Keratinocyte (primary cell): Measurements from ENCODE around the gene ESRRB. TPM values are rescaled to one million over a fixed set of nuclear protein-coding genes. Genes with fewer than 3 reads are reported as not detected.
"Not testable (repeated sequence)": the region's sequence is repeated elsewhere in the genome, so short reads cannot be mapped to it uniquely, and the experiment has no call there.

Experiments
- DNase-seq: peaks from one replicate; pipeline ENCODE4 v3.0.0-alpha.2; 2011; ENCODE audit warnings: low read depth, missing footprints, low spot score
- FAIRE-seq: peaks from 2 replicates; lab custom pipeline; 2011; peaks lifted over from hg19 to GRCh38; lab: Jason Lieb, UNC
- H2AFZ ChIP-seq: 2 replicates; pipeline ENCODE4 v1.6.0; 2012; ENCODE audit warnings: low read length, control low read depth, inconsistent platforms; ENCODE audit not compliant: control insufficient read depth
- H3K27ac ChIP-seq: 2 replicates; pipeline ENCODE4 v1.5.1; 2011; ENCODE audit warnings: low read length; ENCODE audit not compliant: control insufficient read depth, insufficient read depth
- H3K27me3 ChIP-seq: 3 replicates; pipeline ENCODE4 v1.6.0; 2011; ENCODE audit warnings: low read length; ENCODE audit not compliant: control insufficient read depth, insufficient read depth; ENCODE audit errors: extremely low read depth
- H3K36me3 ChIP-seq, 2 experiments: 2 replicates in 1 of 2; 3 replicates in 1 of 2; pipeline ENCODE4 v1.5.1; 2011; ENCODE audit warnings: low read length in 2 of 2, mild to moderate bottlenecking in 1 of 2; ENCODE audit not compliant: control insufficient read depth in 2 of 2, insufficient read depth in 2 of 2; ENCODE audit errors: extremely low read depth in 1 of 2
- H3K4me1 ChIP-seq: 3 replicates; pipeline ENCODE4 v1.5.1; 2011; ENCODE audit warnings: low read length; ENCODE audit not compliant: control insufficient read depth, insufficient read depth; ENCODE audit errors: extremely low read depth
- H3K4me2 ChIP-seq: 3 replicates; pipeline ENCODE4 v1.6.0; 2011; ENCODE audit warnings: low read depth, low read length; ENCODE audit not compliant: control insufficient read depth, insufficient read depth; ENCODE audit errors: extremely low read depth
- H3K4me3 ChIP-seq, 3 experiments: fragments of 200-600 bp in 1 of 3; sonication (generic) in 1 of 3; 2 replicates in 2 of 3; 3 replicates in 1 of 3; pipeline ENCODE4 v1.5.1; 2011 to 2016; ENCODE audit warnings: low read length in 3 of 3, mild to moderate bottlenecking in 3 of 3, control low read depth in 2 of 3, inconsistent platforms in 1 of 3, low read depth in 1 of 3, mixed read lengths in 1 of 3, mixed run types in 1 of 3, moderate library complexity in 1 of 3; ENCODE audit not compliant: control insufficient read depth in 2 of 3, insufficient read depth in 2 of 3; ENCODE audit errors: extremely low read depth in 1 of 3
- H3K79me2 ChIP-seq: 2 replicates; pipeline ENCODE4 v1.6.0; 2012; ENCODE audit warnings: low read length; ENCODE audit not compliant: control insufficient read depth, insufficient read depth
- H3K9ac ChIP-seq: 3 replicates; pipeline ENCODE4 v1.6.0; 2011; ENCODE audit warnings: low read length; ENCODE audit not compliant: control insufficient read depth, insufficient read depth; ENCODE audit errors: extremely low read depth
- H3K9me1 ChIP-seq: 3 replicates; pipeline ENCODE4 v1.6.0; 2011; ENCODE audit warnings: low read length; ENCODE audit not compliant: control insufficient read depth, insufficient read depth; ENCODE audit errors: extremely low read depth
- H3K9me3 ChIP-seq: 2 replicates; pipeline ENCODE4 v1.5.1; 2012; ENCODE audit warnings: low read depth, low read length; ENCODE audit not compliant: control insufficient read depth
- H4K20me1 ChIP-seq: 3 replicates; pipeline ENCODE4 v1.6.0; 2011; ENCODE audit warnings: low read length; ENCODE audit not compliant: control insufficient read depth, insufficient read depth; ENCODE audit errors: extremely low read depth
- CTCF ChIP-seq, 3 experiments: IDR thresholded peaks in 1 of 3; conservative IDR thresholded peaks in 1 of 3; optimal IDR thresholded peaks in 1 of 3; 2 replicates in 2 of 3; 3 replicates in 1 of 3; pipeline versions ENCODE3 to v1.5.1; 2011; ENCODE audit warnings: low read length in 3 of 3, mild to moderate bottlenecking in 3 of 3, moderate library complexity in 2 of 3, control low read depth in 1 of 3, inconsistent platforms in 1 of 3; ENCODE audit not compliant: insufficient read depth in 2 of 3; ENCODE audit errors: extremely low read depth in 1 of 3
- EZH2 ChIP-seq: IDR thresholded peaks from one replicate; pipeline ENCODE4 v1.6.1; 2012; ENCODE audit warnings: inconsistent platforms, mild to moderate bottlenecking, low read length, moderate library complexity
- dilution Hi-C: fragments of 300-500 bp; cut with MboI; formaldehyde crosslinking; loops from one replicate; pipeline ENCODE4 v1.7.0; 2020; ENCODE audit warnings: low sequenced_read_pairs; ENCODE audit not compliant: extremely low pct_ligation_motif_present
- polyA plus RNA-seq, 5 experiments: library from polyadenylated mRNA; depleted of rRNA in 3 of 5; stranded (reverse) in 3 of 5; stranded (forward) in 1 of 5; unstranded in 1 of 5; fragments of >200 nt; gene quantifications; 1 replicate in 1 of 5; 2 replicates in 3 of 5; 3 replicates in 1 of 5; pipeline versions ENCODE4 v1.2.1 to v1.2.3, GENCODE V29; 2011 to 2012; ENCODE audit warnings: missing spikeins in 2 of 5, low read depth in 1 of 5, low replicate concordance in 1 of 5

ESRRB gene
- polyA plus RNA-seq, 1 donor (not counting 4 experiments of a cell fraction or from before 2014, with no cell fraction given), result 0.01 TPM

- Histone ChIP-seq H3K4me2 (peak overlapping the region; percentile 3), H3K4me1 (peaks cover 6% of the 10 kb centered on the region), H3K27me3 (no peaks in the 10 kb centered on the region), H3K27ac (no peak overlapping the region), H3K4me3 (no peak overlapping the region), H3K36me3 (no peaks in the 10 kb centered on the region), H3K9me1 (no peaks in the 10 kb centered on the region), H3K79me2 (no peaks in the 10 kb centered on the region), H3K9me3 (no peaks in the 10 kb centered on the region), H4K20me1 (no peaks in the 10 kb centered on the region), H2AFZ (peak overlapping the region; percentile 49), H3K9ac (no peak overlapping the region)
- dilution Hi-C loops, result no loop called here
- TF ChIP-seq CTCF (optimal IDR thresholded peaks at IDR 0.05 in 1 of 3, IDR thresholded peaks at IDR 0.05 in 1 of 3, conservative IDR thresholded peaks at IDR 0.05 in 1 of 3; ENCODE audit: extremely low read depth in 1 of 3, insufficient read depth in 2 of 3, low read length in 3 of 3), result no peak
- no peak for TF ChIP-seq EZH2
- DNase-seq (no peak), FAIRE-seq (no peak)
These were observed 155.9 kb downstream of the ESRRB start for GRCh38 chr14:76531821-76532318.

- H2AFZ ChIP-seq, H3K36me3 ChIP-seq, H3K9ac ChIP-seq, H3K27me3 ChIP-seq, H3K79me2 ChIP-seq, H3K9me3 ChIP-seq, DNase-seq, H3K4me2 ChIP-seq, H3K27ac ChIP-seq, H3K9me1 ChIP-seq, dilution Hi-C loops, H3K4me1 ChIP-seq, H4K20me1 ChIP-seq, H3K4me3 ChIP-seq, FAIRE-seq: not testable (repeated sequence)
These were observed 160.7 kb downstream of the ESRRB start for GRCh38 chr14:76536636-76537035.
